ENCODE data around the gene B3GAT1.

B3GAT1 gene

GRCh38 chr11:134390706-134391569 lies 21.1 kb downstream of the B3GAT1 start:
- DNase-seq (ENCODE audit: low read depth), result no peak

GRCh38 chr11:134389464-134390180 lies 22.4 kb downstream of the B3GAT1 start:
- DNase-seq (ENCODE audit: low read depth), result no peak

- DNase-seq (ENCODE audit: low read depth), result no peak
Observed at GRCh38 chr11:134388590-134388989, 23.5 kb downstream of the B3GAT1 start.

- no peak for DNase-seq (ENCODE audit: low read depth)
Observed at GRCh38 chr11:134387501-134387900, 24.5 kb downstream of the B3GAT1 start.

GRCh38 chr11:134386945-134387344 lies 25.1 kb downstream of the B3GAT1 start:
- DNase-seq (ENCODE audit: low read depth), result no peak

- no peak for DNase-seq (ENCODE audit: low read depth)
Observed at GRCh38 chr11:134385774-134386565, 26.1 kb downstream of the B3GAT1 start.

DNA sequence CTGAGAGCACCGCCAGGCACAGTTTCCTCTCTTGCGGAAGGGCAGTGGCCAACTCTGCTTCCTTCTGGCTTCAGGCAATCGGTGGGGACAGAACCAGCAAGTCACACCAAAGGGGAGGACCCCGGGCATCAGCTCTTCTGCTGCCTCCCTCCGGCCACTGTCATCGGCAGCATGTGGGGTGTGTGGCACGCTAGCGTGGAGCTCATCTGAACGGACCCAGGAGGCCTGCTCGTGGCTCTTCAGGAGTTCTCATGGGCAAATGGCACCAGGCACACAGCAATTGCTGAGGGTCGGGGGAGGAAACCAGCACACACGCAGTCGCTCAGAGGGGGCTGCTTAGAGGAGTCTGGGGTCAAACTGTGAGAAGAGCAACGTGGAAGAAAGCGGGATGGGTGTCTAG lies 26.9 kb downstream of the B3GAT1 start:
- DNase-seq (ENCODE audit: low read depth), result no peak

DNA sequence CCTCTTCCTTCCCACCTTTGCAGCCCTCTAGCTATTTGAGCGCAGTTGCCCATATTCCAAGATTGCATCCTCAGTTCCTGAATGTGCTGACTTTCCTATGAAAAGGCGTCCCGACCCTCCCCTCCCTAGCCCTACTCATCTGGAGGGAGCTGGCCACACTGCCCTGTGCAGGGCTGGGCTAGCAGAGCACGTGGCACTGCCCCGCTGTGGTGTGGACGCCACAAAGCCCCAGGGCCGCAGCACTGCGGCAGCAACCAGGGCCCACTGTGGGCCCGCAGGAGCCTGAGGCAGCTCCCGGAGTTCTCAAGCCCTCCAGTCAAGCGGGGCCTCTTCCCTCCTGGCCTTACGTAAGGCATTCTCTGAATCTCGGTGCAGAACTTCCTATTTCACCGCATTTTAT lies 27.6 kb downstream of the B3GAT1 start:
- no peak for DNase-seq (ENCODE audit: low read depth)

GRCh38 chr11:134383576-134384221 lies 28.3 kb downstream of the B3GAT1 start:
- DNase-seq (ENCODE audit: low read depth), result no peak

- DNase-seq (ENCODE audit: low read depth), result no peak
Observed at GRCh38 chr11:134382830-134383229, 29.2 kb downstream of the B3GAT1 start.

DNA sequence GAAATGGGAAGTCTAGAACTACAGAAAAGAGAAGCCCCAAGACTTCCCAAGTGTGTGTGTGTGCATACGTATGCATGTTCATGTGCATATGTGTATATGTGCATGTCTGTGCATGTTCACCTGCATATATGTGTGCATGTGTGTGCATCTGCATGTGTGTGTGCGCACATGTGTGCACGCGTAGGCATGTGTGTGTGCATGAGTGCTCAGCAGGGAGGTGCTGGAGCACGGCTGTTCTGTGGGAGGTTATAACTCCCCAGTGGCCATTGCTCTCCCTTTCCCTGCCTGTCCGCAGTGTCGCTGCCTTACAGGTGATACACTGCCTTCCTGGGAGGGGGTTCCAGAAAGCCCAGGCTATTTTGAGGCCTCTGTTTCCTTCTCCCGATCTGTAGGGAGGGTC lies 29.8 kb downstream of the B3GAT1 start:
- no peak for DNase-seq (ENCODE audit: low read depth)

DNA sequence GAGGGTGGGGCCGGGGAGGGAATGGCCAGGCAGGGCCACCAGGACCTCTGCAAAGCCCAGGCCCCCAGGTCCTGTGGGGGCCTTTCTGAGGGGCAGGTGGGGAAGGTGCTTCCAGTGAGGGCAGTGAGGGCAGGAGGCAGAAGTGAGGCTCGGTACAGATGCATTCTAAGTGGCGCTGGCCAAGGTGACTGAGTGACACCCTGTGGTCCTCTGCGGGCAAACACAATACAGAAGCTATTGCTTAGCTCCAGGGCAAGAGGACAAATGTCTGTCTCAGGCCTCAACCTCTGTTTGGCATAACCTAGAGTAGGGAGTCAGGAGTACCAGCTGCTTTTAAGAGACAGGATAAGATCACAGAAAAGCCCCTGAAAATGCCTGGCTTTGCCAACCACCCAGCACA lies 31.3 kb downstream of the B3GAT1 start:
- no peak for DNase-seq (ENCODE audit: low read depth)

- DNase-seq (ENCODE audit: low read depth), result no peak
Observed at GRCh38 chr11:134380229-134380628, 31.8 kb downstream of the B3GAT1 start.

DNA sequence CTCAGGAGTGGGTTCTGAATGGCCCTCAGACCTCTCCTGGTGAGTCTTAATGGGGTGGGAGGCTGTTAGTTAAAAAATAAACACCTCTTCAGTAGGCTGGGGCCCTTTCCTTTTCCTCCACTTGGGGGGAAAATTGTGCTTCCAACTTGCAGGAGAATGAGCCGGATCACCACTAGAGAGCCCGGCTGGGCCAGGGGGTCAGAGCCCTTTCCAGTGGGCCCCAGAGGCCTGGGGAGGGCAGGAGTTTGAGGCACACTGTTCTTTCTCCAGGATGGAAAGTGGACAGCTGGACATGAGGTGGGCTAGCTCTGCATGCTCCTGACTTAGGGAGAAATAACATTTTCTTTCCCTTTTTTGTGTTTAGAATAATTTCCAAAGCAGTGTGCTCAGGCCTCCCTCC lies 32.8 kb downstream of the B3GAT1 start:
- DNase-seq (ENCODE audit: low read depth), result no peak

GRCh38 chr11:134377876-134378275 lies 34.2 kb downstream of the B3GAT1 start:
- DNase-seq (ENCODE audit: low read depth), result no peak

- DNase-seq (ENCODE audit: low read depth), result no peak
Observed at GRCh38 chr11:134376150-134376921, 35.7 kb downstream of the B3GAT1 start.

DNA sequence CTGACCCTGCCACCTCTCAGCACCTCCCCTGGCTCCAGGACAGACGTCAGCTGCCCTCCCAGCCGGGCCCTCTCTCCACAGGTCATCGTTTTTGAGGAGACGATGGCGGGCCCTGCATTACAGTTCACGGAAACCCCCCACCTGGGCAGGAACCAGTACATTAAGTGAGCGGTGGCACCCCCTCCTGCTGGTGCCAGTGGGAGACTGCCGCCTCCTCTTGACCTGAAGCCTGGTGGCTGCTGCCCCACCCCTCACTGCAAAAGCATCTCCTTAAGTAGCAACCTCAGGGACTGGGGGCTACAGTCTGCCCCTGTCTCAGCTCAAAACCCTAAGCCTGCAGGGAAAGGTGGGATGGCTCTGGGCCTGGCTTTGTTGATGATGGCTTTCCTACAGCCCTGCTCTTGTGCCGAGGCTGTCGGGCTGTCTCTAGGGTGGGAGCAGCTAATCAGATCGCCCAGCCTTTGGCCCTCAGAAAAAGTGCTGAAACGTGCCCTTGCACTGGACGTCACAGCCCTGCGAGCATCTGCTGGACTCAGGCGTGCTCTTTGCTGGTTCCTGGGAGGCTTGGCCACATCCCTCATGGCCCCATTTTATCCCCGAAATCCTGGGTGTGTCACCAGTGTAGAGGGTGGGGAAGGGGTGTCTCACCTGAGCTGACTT lies 37.0 kb downstream of the B3GAT1 start:
- DNase-seq (ENCODE audit: low read depth), result no peak

DNA sequence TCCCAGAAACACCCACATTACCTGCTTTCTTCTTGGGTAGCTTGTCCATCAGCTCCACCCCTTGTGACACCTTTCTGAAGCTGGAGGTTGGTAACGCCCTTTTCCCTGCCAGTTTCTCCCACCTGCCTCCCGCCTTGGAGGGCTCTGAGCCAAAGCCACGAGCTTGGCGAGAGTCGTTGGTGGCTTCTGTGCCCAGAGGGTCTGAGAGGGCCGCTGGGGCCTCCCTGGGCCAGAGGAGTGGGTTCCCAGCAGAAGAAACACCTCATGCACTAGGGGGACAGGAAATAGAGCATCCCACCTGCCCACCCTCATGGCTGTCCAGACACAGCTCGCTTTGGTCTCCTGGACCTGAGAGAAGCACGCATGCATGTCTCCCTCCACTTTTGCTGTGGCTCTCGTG lies 37.9 kb downstream of the B3GAT1 start:
- no peak for DNase-seq (ENCODE audit: low read depth)

GRCh38 chr11:134373591-134374052 lies 38.4 kb downstream of the B3GAT1 start:
- no peak for DNase-seq (ENCODE audit: low read depth)

DNA sequence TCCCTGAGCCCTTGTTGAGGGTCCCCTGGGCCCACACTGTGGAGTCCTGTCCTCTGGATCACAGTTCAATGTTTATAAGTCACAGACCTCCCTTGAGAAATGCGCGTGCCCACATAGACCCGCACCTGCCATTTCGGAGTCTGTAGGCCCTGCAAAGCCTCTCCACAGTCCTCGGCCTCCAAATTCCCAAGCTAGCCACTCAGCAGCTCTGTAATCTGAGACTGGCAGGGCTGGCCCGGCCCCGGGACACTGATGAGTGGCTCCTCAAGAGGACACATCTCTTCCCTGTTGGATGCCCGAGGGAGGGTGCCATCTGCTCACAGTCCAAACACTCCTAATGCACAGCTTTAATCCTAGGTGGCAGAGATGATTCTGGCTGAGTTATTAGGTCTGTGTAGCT lies 39.1 kb downstream of the B3GAT1 start:
- DNase-seq (ENCODE audit: low read depth), result no peak

- no peak for DNase-seq (ENCODE audit: low read depth)
Observed at GRCh38 chr11:134372536-134372935, 39.5 kb downstream of the B3GAT1 start.

Data from activated T-cell treated with anti-CD3 and anti-CD28 coated beads for 48 hours (primary cell).